HL-60 (cell line): Measurements from ENCODE around the gene MACROD2.

Experiments used
- CTCF ChIP-seq: IDR thresholded peaks from one replicate; pipeline ENCODE4 v1.5.1; 2011; ENCODE audit warnings: low read length, control low read depth, inconsistent platforms; ENCODE audit not compliant: insufficient read depth
- GABPA ChIP-seq: IDR thresholded peaks from 2 replicates; pipeline ENCODE4 v1.6.1; 2012; ENCODE audit warnings: low read depth
- POLR2AphosphoS5 ChIP-seq: IDR thresholded peaks from 2 replicates; pipeline ENCODE4 v1.6.1; 2012; ENCODE audit warnings: low read depth
- REST ChIP-seq: IDR thresholded peaks from 2 replicates; pipeline ENCODE4 v1.6.1; 2012; ENCODE audit warnings: low read depth; ENCODE audit not compliant: insufficient replicate concordance

- TF ChIP-seq POLR2AphosphoS5: no peak
- no peak for TF ChIP-seq REST
- no peak for TF ChIP-seq CTCF
- no peak for TF ChIP-seq GABPA
Observed at GRCh38 chr20:14947536-14947935, 952.2 kb downstream of the MACROD2 start.
